Caco-2 (cell line): ENCODE data around the gene CFAP221. TPM values are rescaled to one million over a fixed set of nuclear protein-coding genes. Genes with fewer than 3 reads are reported as not detected.

Source experiments
- BruUV-seq: library from RNA; stranded (reverse); fragments of 400-500 nt; replicated peaks from 2 replicates; lab custom pipeline; 2021; lab: Mats Ljungman, UMichigan
- CTCF ChIA-PET: fragments of 300-600 bp; sonication (Branson Sonifier 250); formaldehyde crosslinking; loops from one replicate; lab custom pipeline; 2022; ENCODE audit warnings: antibody characterized with exemption; lab: Charles Lee
- POLR2A ChIA-PET: fragments of 300-600 bp; sonication (Branson Sonifier 250); formaldehyde crosslinking; loops from one replicate; lab custom pipeline; 2022; ENCODE audit warnings: antibody characterized with exemption; lab: Charles Lee
- DNase-seq, 2 experiments: peaks; one replicate each; pipeline versions ENCODE4 v3.0.0 to v3.0.0-alpha.2; 2020 to 2022
- H3K27me3 ChIP-seq: replicated peaks from 2 replicates; pipeline ENCODE4 v1.6.0; 2011; ENCODE audit warnings: low read length; ENCODE audit not compliant: control insufficient read depth, insufficient read depth
- H3K36me3 ChIP-seq: 2 replicates; pipeline ENCODE4 v1.5.1; 2011; ENCODE audit warnings: low read length; ENCODE audit not compliant: control insufficient read depth, insufficient read depth
- H3K4me1 ChIP-seq: fragments of 250-450 bp; sonication (Bioruptor Pico); 2 replicates; pipeline ENCODE4 v1.5.1; 2020; ENCODE audit warnings: mild to moderate bottlenecking
- H3K4me3 ChIP-seq: 2 replicates; pipeline ENCODE4 v1.5.1; 2011; ENCODE audit warnings: low read depth, mild to moderate bottlenecking, control low read depth, low read length
- H3K9me3 ChIP-seq: fragments of 250-450 bp; sonication (Bioruptor Pico); 2 replicates; pipeline ENCODE4 v1.5.1; 2020; ENCODE audit warnings: mild to moderate bottlenecking, moderate library complexity
- H3K27ac Mint-ChIP-seq: one replicate; pipeline ENCODE4 v1.8.0; 2022; ENCODE audit warnings: mixed read lengths; ENCODE audit not compliant: unreplicated experiment
- H3K27me3 Mint-ChIP-seq: one replicate; pipeline ENCODE4 v1.8.0; 2022; ENCODE audit warnings: mixed read lengths; ENCODE audit not compliant: insufficient read depth, unreplicated experiment
- H3K36me3 Mint-ChIP-seq: one replicate; pipeline ENCODE4 v1.8.0; 2022; ENCODE audit warnings: mild to moderate bottlenecking, mixed read lengths; ENCODE audit not compliant: insufficient read depth, unreplicated experiment
- H3K4me1 Mint-ChIP-seq: one replicate; pipeline ENCODE4 v1.8.0; 2022; ENCODE audit warnings: low read depth, mixed read lengths; ENCODE audit not compliant: unreplicated experiment
- H3K4me3 Mint-ChIP-seq: one replicate; pipeline ENCODE4 v1.8.0; 2022; ENCODE audit warnings: mild to moderate bottlenecking, moderate library complexity, mixed read lengths; ENCODE audit not compliant: unreplicated experiment
- H3K9me3 Mint-ChIP-seq: one replicate; pipeline ENCODE4 v1.8.0; 2022; ENCODE audit warnings: mixed read lengths; ENCODE audit not compliant: unreplicated experiment
- intact Hi-C: fragments of 100-400 bp; cut with micrococcal nuclease; formaldehyde crosslinking; loops from one replicate; pipeline ENCODE4 v1.10.0; 2022; ENCODE audit not compliant: unreplicated experiment
- total RNA-seq: library from RNA; stranded (reverse); gene quantifications from 2 replicates; pipeline ENCODE4 v1.2.3, GENCODE V29; 2022
- TF ChIP-seq, protein P1 (sequence below), 2 experiments: fragments of 200-600 bp in 1 of 2; IDR thresholded peaks; 1 replicate in 1 of 2; 2 replicates in 1 of 2; pipeline versions ENCODE4 v1.5.1 to v1.8.0; 2011 to 2022; ENCODE audit warnings: antibody characterized with exemption in 1 of 2, control low read depth in 1 of 2, inconsistent platforms in 1 of 2, low read depth in 1 of 2, low read length in 1 of 2, mild to moderate bottlenecking in 1 of 2, moderate library complexity in 1 of 2; ENCODE audit not compliant: insufficient read depth in 1 of 2, severe bottlenecking in 1 of 2, unreplicated experiment in 1 of 2

CFAP221 gene
- total RNA-seq, 1 experiment from 2014 or later, result not detected

DNA sequence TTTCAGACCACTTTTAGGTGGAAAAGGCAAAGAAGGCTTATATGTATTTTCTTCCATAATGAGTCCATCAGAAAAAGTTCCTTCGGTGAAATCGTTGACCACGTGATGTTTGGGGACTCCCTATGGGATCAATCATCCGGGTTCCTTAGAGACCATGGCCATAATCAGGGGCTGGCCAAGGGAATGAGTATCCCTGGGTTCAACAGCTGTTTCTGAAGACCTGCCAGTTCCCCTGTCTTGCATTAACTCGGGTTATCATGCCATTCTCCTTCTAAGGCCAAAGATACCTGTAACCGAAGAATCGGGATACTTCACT is 116.1 kb downstream of the CFAP221 start:
- Mint-ChIP-seq H3K27me3 (peaks cover 7% of the 10 kb centered on the region), H3K9me3 (no peaks in the 10 kb centered on the region), H3K27ac (no peak overlapping the region), H3K4me3 (no peak overlapping the region), H3K4me1 (no peaks in the 10 kb centered on the region), H3K36me3 (no peaks in the 10 kb centered on the region)
- ChIA-PET CTCF (interaction anchor here (1.2 to 1.3 kb wide), 2 partner anchors 19 to 143 kb away, joined by 3 read pairs; no protein-coding TSS in a partner anchor), POLR2A (no interaction called here)
- no peak for DNase-seq
- TF ChIP-seq, protein P1, sequence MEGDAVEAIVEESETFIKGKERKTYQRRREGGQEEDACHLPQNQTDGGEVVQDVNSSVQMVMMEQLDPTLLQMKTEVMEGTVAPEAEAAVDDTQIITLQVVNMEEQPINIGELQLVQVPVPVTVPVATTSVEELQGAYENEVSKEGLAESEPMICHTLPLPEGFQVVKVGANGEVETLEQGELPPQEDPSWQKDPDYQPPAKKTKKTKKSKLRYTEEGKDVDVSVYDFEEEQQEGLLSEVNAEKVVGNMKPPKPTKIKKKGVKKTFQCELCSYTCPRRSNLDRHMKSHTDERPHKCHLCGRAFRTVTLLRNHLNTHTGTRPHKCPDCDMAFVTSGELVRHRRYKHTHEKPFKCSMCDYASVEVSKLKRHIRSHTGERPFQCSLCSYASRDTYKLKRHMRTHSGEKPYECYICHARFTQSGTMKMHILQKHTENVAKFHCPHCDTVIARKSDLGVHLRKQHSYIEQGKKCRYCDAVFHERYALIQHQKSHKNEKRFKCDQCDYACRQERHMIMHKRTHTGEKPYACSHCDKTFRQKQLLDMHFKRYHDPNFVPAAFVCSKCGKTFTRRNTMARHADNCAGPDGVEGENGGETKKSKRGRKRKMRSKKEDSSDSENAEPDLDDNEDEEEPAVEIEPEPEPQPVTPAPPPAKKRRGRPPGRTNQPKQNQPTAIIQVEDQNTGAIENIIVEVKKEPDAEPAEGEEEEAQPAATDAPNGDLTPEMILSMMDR (IDR thresholded peaks at IDR 0.05; ENCODE audit: insufficient read depth in 1 of 2, low read depth in 1 of 2, low read length in 1 of 2, severe bottlenecking in 1 of 2, unreplicated experiment in 1 of 2), result no peak
- intact Hi-C loops, result loop anchor here (1.0 to 5.0 kb wide), 4 partner anchors 19 to 648 kb away; no protein-coding TSS in a partner anchor
- Histone ChIP-seq H3K9me3 (no peaks in the 10 kb centered on the region; the same call in 1 of the 2 replicates), H3K4me1 (no peaks in the 10 kb centered on the region), H3K27me3 (no peaks in the 10 kb centered on the region; the same call in 1 of the 2 replicates), H3K4me3 (no peak overlapping the region), H3K36me3 (no peaks in the 10 kb centered on the region)
- BruUV-seq, result no TSS peak

GRCh38 chr2:119662297-119662696 is 118.0 kb downstream of the CFAP221 start:
- Mint-ChIP-seq H3K27me3 (peaks cover 11% of the 10 kb centered on the region), H3K27ac (no peak overlapping the region), H3K4me3 (no peak overlapping the region), H3K4me1 (no peaks in the 10 kb centered on the region), H3K36me3 (no peaks in the 10 kb centered on the region), H3K9me3 (no peaks in the 10 kb centered on the region)
- DNase-seq, result no peak
- H3K36me3 ChIP-seq, result no peaks in the 10 kb centered on the region
- no peaks in the 10 kb centered on the region; the same call in 1 of the 2 replicates for H3K27me3 ChIP-seq
- intact Hi-C loops, result loop anchor here (5.0 kb wide), 1 partner anchor 650 kb away; no protein-coding TSS in a partner anchor
- BruUV-seq, result no TSS peak
- H3K4me3 ChIP-seq, result no peak overlapping the region
- H3K9me3 ChIP-seq, result no peaks in the 10 kb centered on the region; the same call in 1 of the 2 replicates
- TF ChIP-seq, protein P1 (IDR thresholded peaks at IDR 0.05; ENCODE audit: insufficient read depth in 1 of 2, low read depth in 1 of 2, low read length in 1 of 2, severe bottlenecking in 1 of 2, unreplicated experiment in 1 of 2), result no peak
- POLR2A ChIA-PET, result no interaction called here
- CTCF ChIA-PET, result no interaction called here
- no peaks in the 10 kb centered on the region for H3K4me1 ChIP-seq

DNA sequence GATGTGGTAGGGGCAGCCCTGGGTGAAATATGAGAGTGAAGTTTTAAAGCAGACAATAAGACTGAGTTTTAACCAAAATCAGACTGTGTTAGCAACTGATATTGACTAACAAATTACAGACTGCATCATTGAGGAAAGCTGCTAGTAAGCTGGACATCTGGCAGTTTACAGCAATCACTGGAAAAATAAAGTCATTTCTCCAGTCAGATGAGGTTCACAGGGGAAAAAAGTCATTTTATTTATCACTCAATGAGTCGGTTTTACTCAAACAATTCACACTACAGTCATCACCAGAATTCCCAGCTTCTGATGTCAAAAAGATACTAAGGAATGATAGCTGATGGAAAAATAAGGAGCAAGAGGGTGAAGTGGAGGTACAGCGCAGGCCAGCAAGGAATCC is 124.3 kb downstream of the CFAP221 start:
- TF ChIP-seq, protein P1 (IDR thresholded peaks at IDR 0.05; ENCODE audit: insufficient read depth in 1 of 2, low read depth in 1 of 2, low read length in 1 of 2, severe bottlenecking in 1 of 2, unreplicated experiment in 1 of 2), result no peak
- Mint-ChIP-seq H3K4me1 (no peaks in the 10 kb centered on the region), H3K4me3 (no peak overlapping the region), H3K36me3 (no peaks in the 10 kb centered on the region), H3K9me3 (no peaks in the 10 kb centered on the region), H3K27me3 (peaks cover 13% of the 10 kb centered on the region), H3K27ac (no peak overlapping the region)
- no TSS peak for BruUV-seq
- Histone ChIP-seq H3K27me3 (no peaks in the 10 kb centered on the region), H3K36me3 (no peaks in the 10 kb centered on the region), H3K4me3 (no peak overlapping the region), H3K9me3 (no peaks in the 10 kb centered on the region; the same call in 1 of the 2 replicates), H3K4me1 (no peaks in the 10 kb centered on the region)
- intact Hi-C loops, result no loop called here
- ChIA-PET CTCF (no interaction called here), POLR2A (no interaction called here)
- no peak for DNase-seq
